ENCODE measurements around the gene CBFA2T3. TPM values are rescaled to one million over a fixed set of nuclear protein-coding genes. Genes with fewer than 3 reads are reported as not detected.
"Not testable (repeated sequence)": the region's sequence is repeated elsewhere in the genome, so short reads cannot be mapped to it uniquely, and the experiment has no call there.

The CBFA2T3 gene
- polyA plus RNA-seq, 12 donors = 11.6 to 27.0 (median 15.8) TPM; not detected in 1

DNA sequence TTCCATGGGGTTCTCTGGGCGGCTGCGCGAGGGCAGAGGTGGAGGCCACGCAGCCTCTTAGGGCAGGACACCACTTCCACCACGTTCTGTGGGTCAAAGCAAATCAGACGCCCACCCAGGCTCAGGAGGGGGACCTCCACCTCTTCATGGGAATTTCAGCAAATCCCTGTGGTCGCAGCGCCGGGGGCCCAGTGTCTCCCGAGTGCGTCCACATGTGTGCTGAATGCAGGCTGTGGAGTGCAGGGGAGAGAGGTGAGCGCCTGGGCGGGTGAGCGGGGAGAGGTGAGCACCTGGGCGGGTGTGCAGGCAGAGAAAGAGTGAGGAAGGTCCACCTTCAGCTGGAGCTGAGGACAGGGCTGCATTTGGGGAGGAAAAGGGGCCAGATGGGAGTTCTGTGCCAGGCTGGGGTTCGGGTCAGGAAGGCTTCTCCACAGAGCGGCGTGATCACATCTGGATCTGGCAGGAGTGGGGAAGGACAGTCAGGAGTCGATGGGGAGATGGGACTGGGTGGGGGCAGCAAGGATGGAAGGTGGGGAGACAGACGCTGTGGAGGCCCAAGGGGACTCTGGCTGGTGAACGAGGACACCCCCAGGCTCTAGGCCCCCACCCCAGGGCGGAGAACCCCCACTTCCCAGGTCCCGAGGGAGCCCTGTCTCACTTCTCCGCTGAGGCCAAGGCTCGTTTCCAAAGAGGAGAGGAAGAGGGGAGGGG, 36.8 kb upstream of the CBFA2T3 start:
- DNase-seq = no peak

DNA sequence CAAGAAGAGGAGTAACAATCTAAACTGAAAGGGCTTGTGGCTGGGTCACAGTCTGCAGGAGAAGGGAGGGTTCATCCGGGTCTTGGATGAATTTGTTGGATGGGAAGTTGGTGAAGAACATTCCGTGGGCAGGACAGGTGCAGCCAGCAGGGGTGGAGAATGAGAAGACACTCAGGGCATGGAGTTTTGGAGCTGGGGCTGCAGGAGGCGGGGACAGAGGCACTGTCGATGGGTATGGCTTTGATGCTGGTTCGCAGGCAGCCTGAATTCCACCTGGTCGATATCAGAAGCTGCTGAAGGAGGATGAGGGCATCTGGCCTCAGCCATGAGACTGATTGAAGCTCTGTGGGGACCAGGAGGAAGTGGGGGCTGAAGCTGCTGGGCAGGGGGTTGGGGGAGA, 36.1 kb upstream of the CBFA2T3 start:
- DNase-seq = no peak

DNA sequence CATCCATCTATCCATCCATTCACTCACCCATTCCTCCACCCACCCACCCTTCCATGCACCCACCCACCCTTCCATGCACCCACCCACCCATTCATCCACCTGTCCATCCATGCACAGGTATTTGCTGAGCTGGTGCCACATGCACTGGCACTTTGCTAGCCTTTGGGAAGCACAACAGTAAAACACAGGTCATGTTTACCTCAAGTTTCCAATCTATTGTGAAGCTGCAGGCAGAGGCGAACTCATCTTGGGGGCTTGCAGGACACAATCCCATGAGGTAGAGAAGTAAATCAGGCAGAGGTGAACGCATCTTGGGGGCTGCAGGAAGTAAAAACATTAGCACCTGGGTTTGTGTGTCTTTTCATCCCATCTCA, 35.6 kb upstream of the CBFA2T3 start:
- no peak for DNase-seq

DNA sequence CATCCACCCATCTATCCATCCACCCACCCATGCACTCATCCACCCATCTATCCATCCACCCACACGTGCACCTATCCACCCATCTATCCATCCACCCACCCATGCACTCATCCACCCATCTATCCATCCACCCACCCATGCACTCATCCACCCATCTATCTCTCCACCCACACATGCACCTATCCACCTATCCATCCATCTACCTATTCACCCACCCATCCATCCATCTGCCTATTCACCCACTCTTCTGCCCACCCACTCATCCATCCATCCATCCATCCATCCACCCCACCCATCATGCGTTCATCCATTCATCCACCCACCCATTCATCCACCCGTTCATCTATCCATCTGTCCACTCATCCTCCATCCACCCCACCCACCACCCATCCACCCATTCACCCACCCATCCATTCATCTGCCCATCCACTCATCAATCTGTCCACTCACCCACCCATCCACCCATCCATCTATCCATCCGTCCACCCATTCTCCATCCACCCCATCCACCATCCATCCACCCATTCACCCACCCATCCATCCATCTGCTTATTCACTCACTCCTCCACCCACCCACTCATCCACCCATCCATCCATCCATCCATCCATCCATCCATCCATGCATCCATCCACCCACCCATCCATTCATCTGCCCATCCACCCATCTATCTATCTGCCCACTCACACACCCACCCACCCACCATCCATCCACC, 35.1 kb upstream of the CBFA2T3 start:
- no peak for DNase-seq

DNA sequence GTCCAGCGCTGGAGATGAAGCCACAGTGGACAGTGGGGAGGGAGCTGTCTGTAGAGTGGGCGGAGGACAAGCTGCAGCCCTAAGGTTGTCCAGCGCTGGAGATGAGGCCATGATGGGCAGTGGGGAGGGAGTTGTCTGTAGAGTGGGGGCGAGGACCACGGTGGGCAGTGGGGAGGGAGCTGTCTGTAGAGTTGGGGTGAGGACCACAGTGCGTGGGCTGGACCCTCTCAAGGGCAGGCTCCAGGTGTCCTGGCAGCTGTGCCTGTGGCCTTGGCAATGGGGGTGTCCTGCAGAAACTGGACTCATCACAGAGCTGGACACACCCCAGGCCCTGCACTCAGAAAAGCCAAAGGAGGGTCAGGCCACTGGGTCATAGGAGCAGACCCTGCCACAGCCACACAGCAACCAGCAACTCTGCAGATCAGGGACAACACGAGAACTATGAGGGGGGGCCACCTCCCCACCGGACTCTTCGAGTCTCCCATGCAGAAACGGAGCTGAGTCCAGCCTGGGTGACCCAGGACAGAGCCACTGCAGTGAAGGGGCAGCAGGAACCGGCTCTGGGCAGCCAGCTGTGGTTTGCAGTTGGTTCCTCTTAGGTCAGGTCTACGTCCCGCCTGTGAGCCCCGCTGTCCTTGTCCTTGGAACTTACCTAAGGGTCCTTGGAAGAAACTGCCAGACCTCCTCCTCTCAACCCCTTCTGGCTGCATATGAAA, 33.4 kb upstream of the CBFA2T3 start:
- no peak for DNase-seq

DNA sequence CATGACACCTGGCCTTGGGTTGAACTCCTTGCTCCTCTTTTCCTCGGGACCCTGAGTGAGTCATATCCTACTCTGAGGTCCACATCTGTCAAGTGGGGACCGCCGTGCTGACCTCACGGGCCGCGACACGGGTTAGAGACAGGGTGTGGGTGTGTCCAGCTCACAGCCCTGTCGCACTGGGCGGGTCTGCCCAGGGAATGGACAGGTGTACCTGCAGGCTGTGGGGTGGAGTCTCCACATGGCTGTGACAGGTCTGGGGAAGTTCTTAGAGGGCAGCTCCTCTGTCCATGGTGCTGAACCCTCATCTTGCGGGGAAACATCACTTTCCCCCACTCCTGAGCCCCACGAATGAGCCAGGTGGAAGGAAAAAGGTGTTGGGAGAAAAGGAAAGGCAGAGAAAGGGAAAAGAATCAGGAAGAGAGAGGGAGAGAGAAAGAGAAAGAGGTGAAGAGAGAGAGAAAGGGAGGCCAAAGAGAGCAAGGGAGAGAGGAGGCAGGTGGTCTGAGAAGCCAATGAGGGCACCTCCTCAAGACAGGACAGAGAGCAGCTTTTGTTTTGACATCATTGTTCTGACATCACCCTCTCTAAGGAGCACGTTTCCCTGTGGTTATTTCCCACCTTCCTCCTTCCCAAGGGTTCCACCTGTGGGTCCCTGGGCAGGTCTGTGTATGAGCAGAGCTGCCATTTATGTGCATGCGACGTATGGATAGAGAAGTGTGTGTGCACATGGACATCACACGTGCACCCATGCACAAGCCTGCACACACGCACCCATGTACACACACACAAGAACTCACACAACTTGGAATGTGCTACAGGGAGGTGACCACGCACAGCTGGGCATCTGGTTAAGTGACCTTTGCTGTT, 32.6 kb upstream of the CBFA2T3 start:
- DNase-seq = peak; percentile 29

DNA sequence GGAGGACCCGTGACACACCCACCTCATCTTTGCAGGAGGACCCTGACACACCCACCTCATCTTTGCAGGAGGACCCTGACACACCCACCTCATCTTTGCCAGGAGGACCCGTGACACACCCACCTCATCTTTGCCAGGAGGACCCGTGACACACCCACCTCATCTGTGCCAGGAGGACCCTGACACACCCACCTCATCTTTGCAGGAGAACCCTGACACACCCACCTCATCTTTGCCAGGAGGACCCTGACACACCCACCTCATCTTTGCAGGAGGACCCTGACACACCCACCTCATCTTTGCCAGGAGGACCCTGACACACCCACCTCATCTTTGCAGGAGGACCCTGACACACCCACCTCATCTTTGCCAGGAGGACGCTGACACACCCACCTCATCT, 31.8 kb upstream of the CBFA2T3 start:
- not testable (repeated sequence) for DNase-seq

DNA sequence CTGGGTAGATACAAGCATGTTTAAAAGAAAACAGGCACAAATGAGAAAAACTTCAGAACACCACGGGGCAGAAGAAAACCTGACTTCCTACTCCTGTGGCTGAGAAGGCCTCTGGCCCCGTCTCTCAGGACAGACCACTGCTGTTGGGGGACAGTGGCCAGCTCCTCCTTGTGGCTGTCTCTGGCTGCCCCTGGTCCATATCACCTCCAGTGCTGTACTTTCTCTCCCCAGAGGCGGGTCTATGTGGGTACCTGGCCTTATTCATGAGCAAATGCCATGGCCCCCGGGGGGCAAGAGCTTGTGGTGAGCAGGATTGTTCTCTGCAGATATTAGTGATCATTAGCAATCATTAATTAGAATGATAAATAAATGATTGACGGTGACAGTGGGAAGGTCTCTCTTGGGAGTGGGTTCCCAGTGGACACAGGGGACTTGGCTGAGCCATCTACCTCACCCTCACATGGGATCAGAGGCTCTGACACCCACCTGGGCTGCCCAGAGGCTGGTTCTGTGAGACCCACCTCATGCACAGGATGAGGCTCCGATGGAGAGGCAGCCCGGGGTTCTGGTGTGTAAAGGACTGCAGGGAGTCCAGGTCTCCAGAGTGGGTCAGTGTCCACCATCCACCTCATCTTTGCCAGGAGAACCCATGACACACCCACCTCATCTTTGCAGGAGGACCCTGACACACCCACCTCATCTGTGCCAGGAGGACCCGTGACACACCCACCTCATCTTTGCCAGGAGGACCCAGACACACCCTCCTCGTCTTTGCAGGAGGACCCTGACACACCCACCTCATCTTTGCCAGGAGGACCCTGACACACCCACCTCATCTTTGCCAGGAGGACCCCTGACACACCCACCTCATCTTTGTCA, 30.6 kb upstream of the CBFA2T3 start:
- no peak for DNase-seq

DNA sequence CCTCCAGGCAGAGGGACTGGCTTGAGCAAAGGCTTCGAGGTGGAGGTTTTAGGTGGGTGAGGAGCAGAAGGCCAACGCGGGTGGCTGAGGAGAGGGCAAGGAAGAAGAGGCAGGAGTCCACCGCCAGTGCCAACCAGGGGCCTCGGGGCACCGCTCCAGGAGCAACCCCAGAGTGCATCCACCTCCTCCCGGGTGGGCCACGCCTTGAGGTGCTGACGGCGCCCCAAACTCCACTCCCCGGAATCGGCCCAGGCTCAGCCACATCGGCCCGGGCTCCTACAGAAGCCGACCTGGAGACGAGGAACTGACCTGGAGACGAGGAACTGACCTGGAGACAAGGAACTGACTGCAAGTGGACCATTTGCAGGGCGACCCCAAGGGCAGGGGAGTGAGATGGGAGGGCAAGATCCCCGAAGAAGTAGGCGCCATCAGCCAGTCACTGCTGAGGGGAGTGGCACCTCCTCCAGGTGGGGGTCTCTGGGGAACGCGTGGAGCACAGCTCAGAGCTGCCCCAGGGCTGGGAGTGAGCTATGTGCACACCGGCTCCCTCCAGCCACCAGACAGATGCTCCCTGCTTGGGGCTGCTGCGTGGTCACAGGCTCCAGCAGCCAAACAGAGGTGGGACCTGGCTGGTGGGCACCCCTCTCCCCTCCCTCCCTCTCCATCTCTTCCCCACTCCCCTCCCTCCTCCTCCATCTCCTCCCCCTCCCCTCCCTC, 29.2 kb upstream of the CBFA2T3 start:
- DNase-seq = no peak

DNA sequence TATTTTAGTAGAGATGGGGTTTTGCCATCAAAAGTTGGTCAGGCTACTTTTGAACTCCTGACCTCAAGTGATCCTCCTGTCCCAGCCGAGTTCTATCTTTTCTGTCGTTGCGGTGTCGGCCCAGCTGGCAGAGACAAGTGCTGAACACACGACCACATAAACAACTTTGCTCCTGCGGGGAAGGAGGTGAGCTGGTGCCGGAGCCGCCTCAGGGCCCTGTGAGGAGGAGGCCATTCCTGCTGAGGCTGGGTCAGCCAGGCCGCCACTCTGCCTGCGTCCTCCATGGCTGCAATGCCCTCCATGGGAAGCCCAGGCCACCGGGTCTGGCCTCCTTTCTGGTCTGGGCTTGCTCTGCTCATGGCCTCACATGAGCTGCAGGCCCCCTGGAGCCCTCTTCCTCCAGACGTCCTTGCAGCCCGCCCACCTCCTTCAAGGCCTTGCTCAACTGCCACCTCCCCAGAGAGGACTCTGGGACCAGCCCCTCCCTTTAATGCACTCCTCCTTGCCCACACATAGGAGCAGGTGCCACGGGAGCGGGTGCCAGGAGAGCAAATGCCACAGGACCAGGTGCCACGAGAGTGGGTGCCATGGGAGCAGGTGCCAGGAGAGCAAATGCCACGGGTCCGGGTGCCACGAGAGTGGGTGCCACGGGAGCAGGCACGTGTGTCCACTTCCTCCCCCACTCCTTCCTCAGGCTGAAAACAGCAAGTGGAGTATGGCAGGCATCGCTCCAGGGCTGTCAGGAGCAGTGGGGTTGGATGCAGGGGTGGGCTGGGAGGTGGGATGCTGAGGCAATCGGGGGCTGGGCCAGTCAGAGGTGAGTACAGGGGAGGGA, 28.4 kb upstream of the CBFA2T3 start:
- no peak for DNase-seq

DNA sequence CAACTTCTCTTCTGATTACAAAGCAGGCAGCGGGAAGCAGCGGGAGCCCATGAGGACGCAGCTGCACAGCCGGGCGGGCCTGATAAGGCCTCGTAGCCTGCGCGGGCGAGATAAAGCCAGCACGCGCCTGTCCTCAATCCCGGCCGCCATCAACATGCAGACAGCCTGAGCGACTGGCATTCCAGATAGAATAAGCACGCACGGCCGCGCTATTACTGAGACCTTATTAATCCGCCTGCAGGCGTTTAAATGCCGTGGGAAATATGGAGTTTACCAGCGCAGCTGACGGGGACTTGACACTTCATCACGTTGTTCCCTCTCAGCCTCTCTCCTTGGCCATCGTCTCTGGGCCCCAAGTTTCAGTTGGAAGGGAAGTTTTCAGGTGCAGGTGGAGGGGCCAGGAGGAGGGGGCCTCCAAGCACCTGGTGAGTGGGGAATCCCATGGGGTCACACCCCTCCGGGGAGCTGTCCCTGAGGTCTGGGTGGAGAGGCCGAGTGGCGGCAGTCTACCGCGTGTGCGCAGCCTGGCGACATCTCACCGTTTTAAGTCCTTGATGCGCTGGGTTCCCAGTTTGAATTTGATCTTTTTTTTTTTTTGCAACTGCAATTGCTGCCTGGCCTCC, 27.3 kb upstream of the CBFA2T3 start:
- peak; percentile 16 for DNase-seq

DNA sequence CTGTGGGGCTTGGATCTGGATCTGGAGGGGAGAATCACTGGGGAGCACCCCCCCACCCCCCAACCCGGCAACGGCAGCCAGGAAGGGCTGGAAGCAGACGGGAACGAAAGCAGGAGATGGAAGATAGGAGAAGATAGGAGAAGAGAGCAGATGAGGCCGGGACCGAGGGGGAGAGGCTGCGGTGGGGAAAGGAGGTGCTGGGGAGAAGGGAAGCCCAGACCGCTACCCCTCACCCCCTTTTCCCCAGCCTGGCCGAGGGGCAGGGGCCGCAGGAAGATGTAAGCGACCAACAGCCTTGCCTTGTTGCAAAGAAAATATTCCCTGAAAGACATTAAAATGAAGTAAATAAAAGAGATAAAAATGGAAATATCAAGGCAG, 26.8 kb upstream of the CBFA2T3 start:
- DNase-seq = no peak

DNA sequence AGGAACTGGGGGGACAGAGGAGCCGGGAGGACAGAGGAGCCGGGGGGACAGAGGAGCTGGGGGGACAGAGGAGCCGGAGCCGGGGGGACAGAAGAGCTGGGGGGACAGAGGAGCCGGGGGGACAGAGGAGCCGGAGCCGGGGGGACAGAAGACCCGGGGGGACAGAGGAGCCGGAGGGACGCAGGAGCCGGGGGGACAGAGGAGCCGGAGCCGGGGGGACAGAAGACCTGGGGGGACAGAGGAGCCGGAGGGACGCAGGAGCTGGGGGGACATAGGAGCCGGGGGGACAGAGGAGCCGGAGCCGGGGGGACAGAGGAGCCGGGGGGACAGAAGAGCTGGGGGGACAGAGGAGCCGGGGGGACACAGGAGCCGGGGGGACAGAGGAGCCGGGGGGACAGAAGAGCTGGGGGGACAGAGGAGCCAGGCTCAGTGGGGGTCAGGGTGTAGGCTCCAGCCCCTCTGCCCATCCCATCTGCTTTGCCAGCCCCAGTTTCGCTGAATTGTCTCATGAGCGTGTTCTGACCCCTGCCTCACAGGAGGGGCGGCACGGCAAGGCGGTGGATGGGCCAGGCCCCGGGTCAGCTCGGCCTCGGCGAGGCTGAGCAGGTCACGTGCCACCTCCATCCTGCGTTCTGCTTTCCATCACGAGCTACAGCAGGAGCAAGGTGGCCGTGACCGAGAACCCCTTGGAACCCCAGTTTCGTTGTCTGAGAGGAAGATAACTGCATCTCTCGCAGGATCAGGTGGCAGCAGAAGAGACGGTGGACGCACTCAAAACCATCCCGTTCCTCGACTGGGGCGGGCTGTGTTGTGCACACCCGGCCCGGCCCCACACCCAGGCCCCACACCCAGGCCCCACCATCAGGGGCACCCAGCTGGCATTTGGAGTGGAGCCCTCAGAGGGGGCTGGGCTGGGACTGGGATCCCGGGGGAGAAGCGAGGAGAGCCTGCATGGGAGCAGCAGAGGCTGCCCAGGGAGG, 26.1 kb upstream of the CBFA2T3 start:
- no peak for DNase-seq

DNA sequence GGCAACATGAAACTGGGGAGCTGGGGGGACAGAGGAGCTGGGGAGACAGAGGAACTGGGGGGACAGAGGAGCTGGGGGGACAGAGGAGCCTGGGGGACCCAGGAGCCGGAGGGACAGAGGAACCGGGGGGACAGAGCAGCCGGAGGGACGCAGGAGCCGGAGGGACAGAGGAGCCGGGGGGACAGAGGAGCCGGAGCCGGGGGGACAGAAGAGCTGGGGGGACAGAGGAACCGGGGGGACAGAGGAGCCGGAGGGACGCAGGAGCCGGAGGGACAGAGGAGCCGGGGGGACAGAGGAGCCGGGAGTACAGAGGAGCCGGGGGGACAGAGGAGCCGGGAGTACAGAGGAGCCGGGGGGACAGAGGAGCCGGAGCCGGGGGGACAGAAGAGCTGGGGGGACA, 25.1 kb upstream of the CBFA2T3 start:
- DNase-seq = not testable (repeated sequence)

DNA sequence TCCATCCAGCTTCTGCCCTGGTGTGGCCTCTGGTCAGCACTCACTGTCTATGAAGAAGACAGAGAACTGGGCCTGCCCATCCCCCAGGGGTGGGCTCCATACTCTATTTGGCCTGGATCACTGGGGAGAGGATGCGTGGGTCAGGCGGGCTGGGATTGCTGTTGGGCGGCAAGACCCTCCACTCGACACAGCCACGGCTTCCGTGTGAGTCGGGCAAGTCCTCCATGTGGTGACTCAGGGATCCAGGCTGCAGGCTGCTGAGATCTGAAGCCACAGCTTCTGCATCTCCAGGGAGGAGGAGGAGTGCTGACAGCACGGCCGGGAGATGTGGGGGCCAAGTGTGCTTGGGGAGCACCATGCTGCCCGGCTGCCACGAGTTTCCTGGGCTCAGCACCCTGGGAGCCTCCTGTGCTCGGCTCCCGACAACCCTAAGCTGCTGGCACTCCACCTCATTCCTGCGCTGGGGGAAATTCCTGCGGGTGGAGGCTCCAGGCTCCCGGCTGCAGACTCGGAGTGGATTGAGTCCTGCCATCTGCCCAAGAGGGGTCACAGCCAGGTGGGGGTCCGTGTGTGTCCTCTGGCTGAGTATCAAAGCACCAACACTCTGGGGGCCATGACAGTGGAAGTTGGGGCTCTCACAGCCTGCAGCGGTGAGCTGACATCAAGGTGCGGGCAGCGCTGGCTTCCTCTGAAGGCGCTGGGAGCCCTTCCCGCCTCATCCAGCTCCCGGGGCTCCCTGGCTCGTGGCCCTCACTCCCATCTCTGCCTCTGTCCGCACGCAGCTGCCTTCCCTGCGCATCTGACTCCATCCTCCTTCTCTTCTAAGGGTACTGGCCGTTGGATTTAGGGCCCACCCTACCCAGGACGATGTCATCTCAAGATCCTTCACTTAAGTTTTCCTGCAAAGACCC, 24.4 kb upstream of the CBFA2T3 start:
- DNase-seq = no peak

DNA sequence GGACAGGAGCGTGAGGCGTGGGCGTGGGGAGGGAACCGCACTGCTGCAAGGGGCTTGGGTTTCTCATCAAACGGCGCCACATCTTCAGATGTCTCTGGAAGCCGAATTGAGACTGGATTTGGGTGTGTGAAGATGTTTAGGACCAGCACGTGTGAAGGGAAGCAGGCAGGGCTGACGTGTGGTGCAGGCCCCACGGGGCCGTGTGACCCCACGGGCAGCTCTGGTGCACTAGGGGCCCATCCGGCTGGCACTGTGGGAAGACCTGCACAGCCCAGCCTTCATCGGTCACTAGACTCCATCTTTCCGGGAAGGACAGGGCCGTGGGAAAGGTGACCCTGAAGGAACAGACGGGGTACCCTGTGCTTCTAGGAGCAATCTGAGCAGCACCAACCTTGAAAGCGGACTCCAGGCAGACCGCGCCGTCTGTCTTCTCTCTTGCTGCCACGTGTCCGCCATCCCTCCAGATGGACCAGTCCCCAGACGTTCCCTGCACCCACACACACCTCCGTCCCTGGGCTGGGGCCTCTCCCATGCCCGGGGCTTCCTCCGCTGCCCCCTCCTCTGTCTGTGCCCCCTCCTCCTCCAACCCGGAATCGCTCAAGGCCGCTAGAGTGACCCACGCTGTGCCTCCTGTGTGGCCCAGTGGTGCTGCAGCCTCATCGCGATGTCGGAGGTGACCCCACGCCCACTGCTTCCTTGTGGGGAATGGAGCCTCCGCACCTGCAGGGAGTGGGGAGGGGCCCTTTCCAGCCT, 23.4 kb upstream of the CBFA2T3 start:
- DNase-seq = no peak

All from muscle of arm (tissue), 12 donors.